HG02938 (cell line): Measurements from ENCODE around the gene ARV1.
"Not testable (repeated sequence)": the region's sequence is repeated elsewhere in the genome, so short reads cannot be mapped to it uniquely, and the experiment has no call there.

ENCODE experiments used
- ATAC-seq: cut with Tn5 transposase; IDR thresholded peaks from one replicate; pipeline ENCODE4 v1.9.1; 2021; ENCODE audit warnings: mild to moderate bottlenecking, moderate library complexity; ENCODE audit not compliant: unreplicated experiment

Gene ARV1

GRCh38 chr1:231040800-231041718 lies 62.2 kb downstream of the ARV1 start:
- no peak for ATAC-seq

- ATAC-seq = no peak
These were observed 62.9 kb downstream of the ARV1 start for GRCh38 chr1:231041719-231042261.

- no peak for ATAC-seq
These were observed 65.7 kb downstream of the ARV1 start for GRCh38 chr1:231044588-231044987.

- ATAC-seq = no peak
These were observed 66.4 kb downstream of the ARV1 start for GRCh38 chr1:231045286-231045685.

GRCh38 chr1:231045921-231046729 lies 67.2 kb downstream of the ARV1 start:
- ATAC-seq = not testable (repeated sequence)

- ATAC-seq = no peak
These were observed 68.0 kb downstream of the ARV1 start for GRCh38 chr1:231046730-231047395.

- not testable (repeated sequence) for ATAC-seq
These were observed 68.6 kb downstream of the ARV1 start for GRCh38 chr1:231047529-231047928.

- ATAC-seq = not testable (repeated sequence)
These were observed 69.5 kb downstream of the ARV1 start for GRCh38 chr1:231048419-231048818.

GRCh38 chr1:231049121-231049979 lies 70.5 kb downstream of the ARV1 start:
- ATAC-seq = no peak
